ENCODE results near the gene NDP.

The NDP gene, protein sequence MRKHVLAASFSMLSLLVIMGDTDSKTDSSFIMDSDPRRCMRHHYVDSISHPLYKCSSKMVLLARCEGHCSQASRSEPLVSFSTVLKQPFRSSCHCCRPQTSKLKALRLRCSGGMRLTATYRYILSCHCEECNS

DNA sequence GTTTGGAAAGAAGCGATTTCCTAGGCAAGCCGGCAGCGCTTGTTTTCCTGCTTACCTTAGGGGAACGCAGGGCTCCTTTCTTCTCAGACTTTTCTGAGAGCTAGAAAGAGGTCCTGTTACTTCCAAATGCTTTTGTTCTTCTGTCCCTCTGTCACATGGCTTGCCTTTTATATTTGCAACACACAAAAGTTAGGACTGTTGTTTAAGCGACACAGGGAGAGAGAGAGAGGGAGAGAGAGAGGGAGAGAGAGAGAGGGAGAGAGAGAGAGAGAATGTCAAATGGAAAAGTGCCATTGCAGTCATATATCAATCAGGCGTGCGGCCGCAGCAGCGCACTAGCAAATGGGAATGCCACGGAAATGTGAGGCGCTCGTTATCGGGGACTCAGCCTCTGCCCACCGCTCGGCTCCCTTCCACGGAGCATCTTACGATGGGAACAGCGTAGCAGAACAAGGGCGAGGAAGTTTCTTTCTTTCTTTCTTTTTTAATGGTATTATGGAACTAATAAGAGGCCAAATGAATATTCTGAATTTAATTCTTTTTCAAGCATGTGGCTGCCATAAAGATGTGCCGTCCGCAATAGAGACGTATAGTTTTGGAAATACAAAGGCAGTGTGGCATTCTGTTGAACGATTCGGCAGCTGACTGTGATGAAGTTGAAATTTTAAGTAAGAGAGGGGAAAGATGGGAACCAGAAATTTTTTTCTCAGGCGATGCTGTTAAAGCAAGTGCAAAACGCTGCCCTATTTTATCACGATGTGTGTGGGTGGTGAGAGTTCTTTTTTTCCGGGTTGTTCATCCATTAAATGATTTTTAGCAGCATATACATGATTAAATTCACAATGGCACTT is at the start of gene NDP:
TSS of gene NDP (minus strand) at position 142 of the 851 bp plus-strand sequence. CDS start 14,745 bp downstream, outside the sequence.
- DNase-seq = no peak

DNA sequence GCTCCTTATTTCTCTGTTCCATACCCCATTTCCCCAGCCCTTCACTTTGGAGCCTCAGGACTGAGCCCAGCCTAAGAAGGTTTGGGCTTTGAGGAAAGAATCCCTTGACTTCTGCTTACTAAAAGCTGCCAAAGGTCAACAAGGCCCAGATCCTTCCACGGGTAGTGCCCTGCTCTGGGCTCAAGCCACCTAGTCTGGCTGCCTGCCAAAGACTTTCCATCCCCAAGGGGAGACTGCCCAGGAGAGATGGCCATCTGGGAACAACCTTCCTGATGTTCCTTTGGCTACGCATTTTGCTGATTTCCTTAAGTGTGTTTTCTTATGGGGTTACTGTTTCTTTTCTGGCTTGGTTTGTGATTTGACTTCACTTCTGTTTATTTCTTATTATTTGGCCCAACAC is 49.8 kb upstream of the NDP start:
- no peak for DNase-seq

DNA sequence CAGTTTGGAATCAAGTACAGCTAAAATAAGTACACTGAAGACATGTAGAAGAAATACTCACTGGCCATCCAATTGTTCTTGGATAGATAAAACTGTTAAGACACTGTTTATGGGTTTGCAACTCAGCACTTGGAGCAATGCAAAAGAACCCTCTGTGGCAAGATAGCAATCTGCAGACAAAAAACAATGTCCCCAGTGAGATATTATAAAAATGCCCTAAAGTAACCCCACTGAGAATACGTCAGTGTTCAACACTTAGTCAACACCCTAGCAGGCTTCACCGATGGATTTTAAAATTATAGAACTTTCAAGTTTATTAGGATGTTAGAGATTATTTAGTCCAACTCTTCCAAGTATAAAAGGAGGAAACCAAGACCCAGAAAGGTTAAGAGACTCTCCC is 47.5 kb upstream of the NDP start:
- DNase-seq = no peak

DNA sequence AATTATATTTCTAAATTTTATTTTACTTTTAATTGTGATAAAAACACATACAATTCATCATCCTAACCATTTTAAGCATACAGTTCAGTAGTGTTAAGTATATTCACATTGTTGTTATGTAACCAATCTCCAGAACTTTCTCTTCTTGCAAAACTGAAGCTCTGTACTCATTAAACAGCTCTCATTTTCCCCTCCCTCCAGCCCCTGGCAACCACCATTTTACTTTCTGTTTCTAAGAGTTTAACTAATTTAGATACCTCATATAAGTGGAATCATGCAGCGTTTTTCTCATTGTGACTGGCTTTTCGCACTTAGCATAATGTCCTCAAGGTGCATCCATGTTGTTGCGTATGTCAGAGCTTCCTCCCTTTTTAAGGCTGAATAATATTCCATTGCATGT is 46.7 kb upstream of the NDP start:
- no peak for DNase-seq

DNA sequence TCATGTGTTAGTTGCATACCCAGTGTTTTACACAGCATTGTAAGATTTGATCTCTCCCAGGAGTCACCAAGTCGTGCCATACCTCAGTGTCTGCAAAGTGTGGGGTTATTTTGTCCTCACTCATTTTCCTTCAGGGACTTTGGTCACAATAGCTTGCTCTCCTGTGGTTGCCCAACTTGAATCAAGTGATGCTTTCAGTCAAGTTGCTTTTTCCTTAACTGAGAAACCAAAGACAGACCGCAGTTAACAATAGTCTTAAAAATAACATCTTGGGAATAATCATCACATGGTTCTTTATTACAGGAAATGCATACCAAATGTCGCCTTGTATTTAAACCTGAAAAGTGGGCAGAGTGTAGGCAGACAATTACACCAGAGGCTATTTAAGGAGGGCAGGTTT is 44.5 kb upstream of the NDP start:
- DNase-seq = no peak

DNA sequence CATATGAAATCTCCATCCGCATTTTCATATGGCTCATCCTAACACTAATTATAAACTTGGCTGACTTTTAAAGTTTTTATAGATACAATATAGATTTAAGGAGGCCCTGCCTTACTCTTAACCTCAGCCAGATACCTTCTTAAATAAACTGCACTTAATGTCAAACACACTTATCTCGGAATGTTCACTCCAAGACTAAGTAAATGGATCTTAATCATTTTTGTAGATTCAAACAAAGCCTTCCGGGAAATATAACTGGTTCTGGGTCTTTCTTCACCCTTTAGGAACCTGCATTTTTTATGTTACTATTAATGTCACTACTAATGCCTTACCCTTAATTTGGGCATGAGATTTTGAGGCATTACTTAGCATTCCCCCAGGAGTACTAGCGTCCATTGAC is 43.7 kb upstream of the NDP start:
- DNase-seq = no peak

DNA sequence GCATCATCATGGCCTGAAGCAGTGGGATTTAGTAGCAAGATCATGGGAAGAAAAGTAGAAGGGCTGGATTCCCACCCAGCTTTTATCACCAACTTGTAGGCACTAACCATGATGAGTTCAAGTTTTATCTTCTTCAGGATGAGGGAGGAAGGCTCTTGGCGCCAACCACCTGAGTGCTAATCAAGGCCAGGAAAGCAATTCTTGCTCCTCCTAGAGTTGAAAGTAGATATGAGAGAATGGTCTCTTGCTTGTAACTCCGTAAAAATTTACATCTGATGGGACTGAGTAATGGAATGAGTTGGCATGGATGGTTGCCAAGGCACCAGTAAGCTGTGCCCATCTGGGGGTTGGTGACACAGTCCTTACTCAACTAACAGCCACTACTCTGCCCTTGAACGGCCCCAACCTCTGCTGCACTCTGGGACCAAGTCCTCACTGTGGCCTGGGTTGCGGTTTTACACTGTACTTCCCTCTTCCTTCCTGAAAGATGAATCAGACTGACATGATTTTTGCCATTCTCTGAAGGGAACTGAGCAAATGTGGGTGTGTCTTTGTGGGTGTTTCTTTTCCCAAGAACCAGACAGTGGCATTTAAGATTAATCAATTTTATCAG is 39.4 kb upstream of the NDP start:
- peak; percentile 69 for DNase-seq

DNA sequence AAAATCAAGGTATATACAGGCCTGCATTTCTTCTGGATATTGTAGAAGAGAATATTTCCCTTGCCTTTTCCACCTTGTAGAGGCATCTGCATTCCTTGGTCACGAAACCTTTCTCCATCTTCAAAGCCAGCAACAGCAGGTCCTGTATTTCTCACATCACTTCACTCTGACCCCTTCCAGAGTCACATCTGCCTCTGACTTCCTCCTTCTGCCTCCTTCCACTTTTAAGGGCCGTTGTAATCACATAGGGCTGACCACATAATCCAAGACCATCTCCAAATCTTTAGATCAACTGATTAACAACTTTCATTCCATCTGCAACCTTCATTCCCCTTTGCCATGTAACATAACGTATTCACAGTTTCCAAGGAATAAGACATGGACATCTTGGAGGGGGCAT is 38.3 kb upstream of the NDP start:
- DNase-seq = no peak

DNA sequence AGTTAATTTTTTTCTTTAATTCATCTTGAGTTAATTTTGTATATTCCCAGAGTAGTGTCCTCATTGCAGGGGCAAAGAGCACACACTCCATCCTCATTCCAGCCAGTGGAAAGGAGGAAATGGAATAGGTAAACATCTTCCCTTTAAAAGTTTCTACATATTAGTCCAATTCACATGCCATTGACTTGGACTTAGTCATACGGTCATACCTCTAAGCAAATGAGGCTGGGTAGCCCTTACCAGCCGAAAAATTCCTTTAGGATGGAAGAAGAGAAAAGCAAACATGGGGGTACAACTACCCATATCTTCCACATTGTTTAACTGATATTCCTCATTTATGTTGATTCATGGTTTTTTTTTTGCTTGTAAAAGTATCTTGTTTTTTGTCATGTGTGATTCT is 37.4 kb upstream of the NDP start:
- no peak for DNase-seq

DNA sequence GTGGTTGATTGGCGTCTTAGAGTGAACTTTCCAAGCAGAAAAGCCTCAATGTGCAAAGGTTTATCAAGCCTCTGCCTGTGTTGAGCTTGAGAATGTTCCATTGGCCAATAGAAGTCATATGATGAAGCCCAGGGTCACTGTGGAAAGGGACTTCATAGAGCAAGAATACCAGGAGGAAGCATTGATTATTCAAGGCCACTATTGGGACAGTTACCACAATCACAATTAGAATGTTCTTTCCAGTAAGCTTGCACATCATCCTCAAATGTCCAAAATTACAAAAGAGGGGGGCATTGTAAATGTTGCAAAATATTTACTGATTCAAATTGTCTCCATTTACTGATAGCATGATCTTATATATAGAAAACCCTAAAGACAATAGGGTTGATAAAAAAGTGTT is 32.9 kb upstream of the NDP start:
- DNase-seq = no peak

DNA sequence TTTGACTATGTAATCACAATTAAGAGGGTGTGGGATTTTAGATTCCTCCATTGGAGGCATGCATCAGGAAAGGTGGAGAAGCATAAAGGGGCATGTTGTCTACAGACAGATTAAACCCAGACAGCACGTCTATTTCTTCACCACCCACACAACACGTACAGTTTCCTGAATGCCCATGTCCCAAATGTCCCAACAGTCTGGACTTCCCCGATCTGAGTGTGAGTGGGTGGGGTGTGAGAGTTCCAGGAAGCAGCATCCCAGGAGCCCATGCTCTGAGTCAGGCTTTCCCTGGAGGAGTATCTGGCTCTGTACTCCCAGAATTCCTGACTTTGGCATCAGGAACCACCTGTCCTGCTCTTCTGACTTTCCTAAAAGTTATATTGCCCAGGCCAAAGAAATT is 30.8 kb upstream of the NDP start:
- no peak for DNase-seq

DNA sequence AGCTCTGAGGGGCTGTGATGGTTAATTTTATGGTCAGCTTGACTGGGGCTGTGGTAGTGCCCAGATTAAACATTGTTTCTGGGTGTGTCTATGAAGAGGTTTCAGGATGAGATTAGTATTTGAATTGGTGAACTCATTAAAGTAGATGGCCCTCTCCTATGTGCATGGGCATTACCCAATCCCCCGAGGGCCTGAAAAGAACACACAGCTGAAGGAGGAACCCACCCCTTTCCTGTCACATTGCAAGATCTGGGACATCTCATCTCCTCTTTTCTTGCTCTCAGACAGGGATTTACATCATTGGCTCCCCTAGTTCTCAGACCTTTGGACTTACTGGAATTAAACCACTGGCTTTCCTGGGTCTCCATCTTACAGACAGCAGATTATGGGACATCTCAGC is 29.4 kb upstream of the NDP start:
- DNase-seq = no peak

DNA sequence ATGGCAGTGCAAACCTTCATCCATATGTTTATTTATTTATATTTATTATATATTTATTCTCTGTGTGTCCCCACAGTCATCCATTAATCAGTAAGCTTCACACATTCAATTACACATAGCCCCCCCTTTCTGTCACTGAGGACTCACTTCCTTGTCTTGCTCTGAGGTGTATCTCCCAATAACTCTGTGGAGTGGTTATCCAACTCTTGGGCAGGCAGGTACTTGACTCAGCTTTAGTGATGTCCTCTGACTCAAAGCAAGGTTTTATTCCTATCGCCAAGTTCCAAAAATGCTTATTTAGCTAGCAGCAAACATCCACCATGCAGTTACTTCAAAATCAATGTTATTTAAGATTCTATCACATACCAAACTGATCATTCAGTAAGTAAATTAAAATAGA is 25.2 kb upstream of the NDP start:
- no peak for DNase-seq

DNA sequence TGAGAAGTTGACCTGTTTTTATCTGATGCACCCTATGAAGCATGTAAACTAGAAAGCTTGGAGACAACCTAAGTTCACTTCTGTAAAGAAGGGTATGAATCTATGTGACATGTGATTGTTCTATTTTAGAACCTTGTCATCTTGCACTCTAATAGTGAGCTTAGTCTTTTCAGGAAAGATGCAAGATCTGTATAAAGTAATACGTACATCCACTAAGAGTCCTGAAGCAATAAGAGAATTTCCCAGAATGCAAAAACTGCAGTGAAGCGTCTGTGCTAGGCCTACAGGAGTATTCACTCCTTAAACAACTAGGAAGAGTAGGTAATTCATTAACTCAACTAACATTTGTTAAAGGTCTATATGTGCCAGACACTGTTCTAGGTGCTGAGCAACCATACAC is 23.3 kb upstream of the NDP start:
- DNase-seq = no peak

DNA sequence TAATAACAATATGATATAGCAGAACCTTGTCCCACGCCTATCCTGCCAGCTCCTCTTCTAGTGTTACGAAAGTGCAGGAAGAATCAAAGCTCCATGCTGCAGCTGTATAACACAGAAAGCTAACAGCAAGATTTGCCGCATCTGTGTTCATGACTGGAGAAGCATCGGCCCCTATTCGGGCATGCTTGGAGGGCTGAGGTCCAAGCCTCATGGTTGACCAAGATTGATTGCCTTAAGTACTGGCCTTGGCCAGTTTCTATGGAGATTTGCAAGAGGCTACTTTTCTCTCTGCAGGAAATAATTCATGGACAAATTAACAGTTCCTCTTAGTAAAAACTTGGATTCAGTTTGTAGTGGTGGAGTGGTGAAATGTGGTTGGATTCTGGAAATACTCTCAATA is 12.9 kb upstream of the NDP start:
- DNase-seq = no peak

DNA sequence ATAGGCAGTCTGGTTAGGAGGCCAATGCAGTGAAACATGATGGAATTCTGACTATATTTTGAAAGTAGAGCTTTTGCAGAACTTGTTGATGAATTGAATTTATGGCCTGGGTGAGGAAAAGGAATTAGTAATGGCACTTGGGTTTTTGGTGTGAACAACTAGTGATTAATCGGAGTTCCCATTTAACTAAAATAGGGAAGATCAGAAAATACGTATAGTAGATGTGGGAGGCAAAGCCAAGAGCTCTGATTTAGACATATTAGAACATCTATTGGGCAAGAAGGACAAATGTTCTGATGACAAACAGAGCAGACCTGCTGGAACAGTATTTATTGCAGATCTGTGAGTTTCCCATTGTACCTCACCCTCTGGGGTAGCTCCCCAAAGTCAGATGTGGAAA is 12.3 kb upstream of the NDP start:
- no peak for DNase-seq

DNA sequence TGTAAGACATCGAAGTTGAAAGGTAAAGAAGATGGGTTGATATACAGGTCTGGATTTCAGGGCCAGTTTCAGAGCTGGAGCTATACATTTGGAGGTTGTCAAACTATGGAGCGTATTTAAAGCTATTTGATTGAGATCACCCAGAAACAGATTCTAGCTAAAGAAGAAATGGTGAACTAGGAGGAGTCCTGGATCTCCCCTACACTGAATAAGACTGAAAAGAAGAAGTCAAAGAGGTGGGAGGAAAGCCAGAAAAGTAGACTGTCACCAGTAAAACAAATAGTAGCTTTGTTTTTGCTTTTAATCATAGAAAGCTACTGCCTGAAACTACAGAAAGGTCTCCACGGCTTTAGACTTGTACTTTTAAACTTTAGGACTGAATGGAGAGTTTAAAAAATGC is 5.0 kb upstream of the NDP start:
- DNase-seq = no peak

DNA sequence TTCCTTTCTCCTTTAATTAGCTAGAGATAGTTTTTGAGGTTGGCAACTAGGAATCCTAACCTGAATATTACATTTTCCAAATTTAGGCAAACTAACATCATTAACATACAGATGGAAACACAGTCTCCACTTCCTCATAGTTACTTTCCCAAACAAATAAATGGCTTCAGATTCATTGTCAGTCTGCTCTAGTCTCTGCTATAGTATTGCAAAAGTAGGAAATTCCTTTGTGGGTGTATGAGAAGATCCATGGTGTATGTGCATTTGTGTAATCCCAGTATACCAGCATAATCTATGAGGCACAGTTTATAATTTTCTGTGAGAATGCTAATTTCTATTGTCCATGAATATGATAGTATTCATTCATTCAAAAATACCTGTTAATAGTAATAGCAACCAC is 3.0 kb upstream of the NDP start:
- no peak for DNase-seq

DNA sequence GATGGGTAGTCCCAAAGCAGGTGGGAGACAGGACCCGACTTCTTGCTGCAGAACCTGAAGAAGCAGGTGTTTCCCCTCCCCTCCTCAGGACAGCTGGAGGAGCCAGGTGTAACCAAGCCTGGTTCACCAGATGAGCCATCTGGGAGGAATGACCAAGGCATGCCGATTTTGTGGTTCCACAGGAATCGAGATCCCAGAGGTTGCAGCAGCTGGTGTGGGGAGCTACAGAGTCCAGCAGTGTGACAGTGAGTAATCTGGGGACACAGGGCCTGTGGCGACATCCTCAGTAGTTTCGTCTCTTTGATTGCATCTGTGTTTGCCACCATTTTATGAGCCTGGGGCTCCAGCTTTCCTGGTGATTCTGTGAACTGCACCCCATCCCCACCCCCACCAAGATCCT is 2.6 kb upstream of the NDP start:
- DNase-seq = no peak

DNA sequence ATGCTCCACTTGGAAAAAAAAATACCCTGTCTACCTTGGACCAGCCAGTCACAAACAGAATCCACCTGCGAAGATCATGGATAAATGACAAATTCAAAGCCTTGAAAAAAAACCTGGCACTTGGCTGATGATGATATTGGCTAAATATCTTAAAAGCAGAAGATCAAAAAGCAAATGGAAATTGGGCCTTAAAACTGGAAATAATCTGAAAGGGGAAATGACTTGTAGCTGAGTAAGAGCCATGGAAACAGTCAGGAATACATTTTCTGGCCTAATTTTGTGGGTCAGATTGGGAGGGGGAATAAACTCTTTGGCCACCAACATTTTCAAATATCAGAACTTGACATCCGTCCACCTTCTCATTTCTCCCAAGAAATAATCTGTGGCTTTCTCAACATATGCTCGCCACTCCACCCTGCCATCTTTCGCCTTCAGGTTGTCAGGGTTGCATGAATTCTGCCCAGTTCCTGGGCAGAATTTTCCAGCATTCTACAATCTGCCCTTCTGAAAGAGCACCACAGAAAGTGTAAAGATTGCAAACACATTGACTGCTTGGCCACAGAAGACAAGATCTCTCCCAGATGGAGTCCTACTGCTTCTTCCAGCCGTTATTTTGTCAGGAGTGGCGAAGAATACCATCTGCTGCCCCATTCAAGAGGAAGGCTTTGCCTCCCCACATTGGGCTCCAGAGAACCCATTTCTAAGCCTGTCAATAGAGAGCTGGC is 1.7 kb upstream of the NDP start:
- no peak for DNase-seq

DNA sequence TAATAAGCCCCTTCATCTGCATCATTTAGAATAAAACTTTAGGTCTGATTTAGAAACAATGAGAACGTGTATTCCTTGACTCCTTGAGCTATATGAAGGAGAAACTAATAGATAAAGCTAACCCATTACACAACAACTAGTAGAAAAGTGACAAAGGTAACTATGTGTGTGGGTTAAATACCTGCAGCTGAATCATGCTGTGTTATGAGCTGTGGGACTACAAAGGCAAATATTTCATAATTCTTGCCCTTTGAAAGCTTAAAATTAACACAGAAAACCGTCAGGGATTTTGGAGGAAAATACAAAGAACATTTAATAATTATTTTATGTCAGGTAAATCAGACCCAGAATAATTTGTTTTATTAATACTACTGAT is 898 bp upstream of the NDP start:
- no peak for DNase-seq

DNA sequence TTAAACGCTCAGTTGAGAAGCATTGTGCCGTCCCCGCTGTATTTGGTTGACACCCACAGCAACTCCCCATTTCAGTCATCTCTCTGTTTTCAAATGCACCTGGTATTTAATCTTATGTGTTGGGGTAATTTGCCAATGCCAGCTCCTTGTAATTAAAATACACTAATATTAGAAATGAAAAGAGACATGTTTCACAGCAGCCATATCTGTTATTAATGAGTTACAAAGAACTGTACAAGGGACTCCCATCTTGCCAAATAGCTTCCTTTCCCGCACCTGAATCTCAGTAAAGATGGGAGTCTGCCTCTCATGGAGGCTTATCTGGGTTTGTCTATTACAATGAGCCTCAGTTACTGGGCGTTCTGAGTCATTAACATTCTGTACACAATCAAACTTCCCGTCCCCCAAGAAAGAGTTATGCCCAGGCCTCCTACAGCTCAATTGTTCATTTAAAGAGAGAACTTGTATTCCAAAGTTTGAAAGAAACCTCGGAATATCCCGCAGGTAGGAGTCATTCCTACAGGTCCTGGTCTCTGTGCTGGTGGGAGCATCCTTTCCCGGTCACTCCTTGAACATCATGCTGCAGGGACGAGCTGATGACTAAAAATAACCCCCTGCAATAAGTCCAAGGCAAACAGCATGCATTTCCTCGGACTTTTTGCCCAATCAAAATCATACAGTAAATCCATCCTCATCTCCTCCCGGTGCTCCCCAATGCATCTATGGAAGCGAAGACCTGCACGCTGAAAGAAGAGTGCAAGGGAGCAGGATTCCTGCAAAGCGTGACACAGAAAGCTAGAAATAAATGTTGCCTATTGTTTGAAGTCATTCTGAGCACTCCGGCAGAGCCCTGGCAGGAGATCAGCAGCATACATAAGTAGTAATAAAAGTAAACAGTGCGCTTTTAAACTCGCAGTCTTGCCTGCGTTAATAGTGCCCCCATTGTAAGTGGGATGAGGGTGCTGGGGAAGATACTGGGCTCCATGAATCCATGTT is 926 bp downstream of the NDP start:
- DNase-seq = no peak

DNA sequence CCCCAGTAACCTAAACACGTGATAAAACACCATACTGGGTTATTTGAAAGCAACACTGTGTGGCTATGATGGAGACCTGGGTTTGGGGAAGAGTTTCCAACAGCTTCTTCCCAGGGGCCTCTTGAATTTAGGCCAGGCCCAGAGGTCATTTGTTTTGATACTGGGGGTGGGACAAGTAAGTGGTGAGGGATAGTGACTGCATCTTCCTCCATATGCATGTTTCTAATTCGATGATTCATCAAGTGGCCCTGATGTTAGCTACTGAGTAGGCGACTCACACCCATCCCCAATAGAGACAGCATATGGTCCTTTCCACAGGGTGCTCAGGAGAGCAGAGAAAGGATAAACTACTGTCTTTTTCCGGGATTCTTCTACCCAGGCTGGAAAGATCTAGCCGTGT is 2.7 kb downstream of the NDP start:
- no peak for DNase-seq
